Measurements from ENCODE around the gene SMCO2.

The SMCO2 gene

GRCh38 chr12:27511031-27511722, 64.6 kb downstream of the SMCO2 start:
- Histone ChIP-seq H3K4me2 (ENCODE audit: low read length, poor library complexity, severe bottlenecking) (no peak overlapping the region), H3K4me3 (ENCODE audit: insufficient read depth in 1 of 2, low read depth in 1 of 2, low read length in 2 of 2) (no peak overlapping the region), H3K23ac (ENCODE audit: low read length in 2 of 2) (no peak overlapping the region), H2BK120ac (ENCODE audit: low read depth, low read length) (no peak overlapping the region), H2AFZ (ENCODE audit: low read depth, low read length) (no peak overlapping the region), H3K9me3 (ENCODE audit: control insufficient read depth, low read length) (no peaks in the 10 kb centered on the region), H3K27ac (ENCODE audit: low read length, poor library complexity, severe bottlenecking) (no peak overlapping the region), H2BK5ac (ENCODE audit: low read depth, low read length, poor library complexity, severe bottlenecking) (no peak overlapping the region), H3K18ac (ENCODE audit: low read depth in 1 of 2, low read length in 2 of 2) (no peak overlapping the region), H4K8ac (ENCODE audit: low read length) (no peak overlapping the region), H2AK5ac (ENCODE audit: low read length, severe bottlenecking) (no peak overlapping the region), H4K91ac (ENCODE audit: low read length) (no peak overlapping the region), H3K4me1 (ENCODE audit: control insufficient read depth, insufficient read depth, low read depth, low read length) (no peaks in the 10 kb centered on the region), H2BK12ac (ENCODE audit: low read length in 2 of 2) (no peak overlapping the region), H2BK15ac (ENCODE audit: low read depth, poor library complexity, severe bottlenecking) (no peak overlapping the region), H3K79me1 (replicated peaks; ENCODE audit: low read length, poor library complexity, severe bottlenecking) (no peaks in the 10 kb centered on the region), H3K14ac (ENCODE audit: low read length in 2 of 2) (no peak overlapping the region), H3K9ac (ENCODE audit: low read length) (peak overlapping the region; percentile 23), H3K36me3 (ENCODE audit: control insufficient read depth in 1 of 2, insufficient read depth in 2 of 2, low read depth in 1 of 2, low read length in 2 of 2) (no peaks in the 10 kb centered on the region), H3K27me3 (ENCODE audit: control insufficient read depth in 1 of 2, insufficient read depth in 1 of 2, low read length in 2 of 2) (no peaks in the 10 kb centered on the region), H3K4ac (ENCODE audit: low read depth in 1 of 2, low read length in 2 of 2) (no peak overlapping the region)
- DNase-seq = no peak
- WGBS = 89% methylated on average over 6 of the region's 6 CpGs

GRCh38 chr12:27511723-27512045, 65.1 kb downstream of the SMCO2 start:
- H2AFZ ChIP-seq (ENCODE audit: low read depth, low read length) = no peak overlapping the region
- H3K27me3 ChIP-seq (ENCODE audit: control insufficient read depth in 1 of 2, insufficient read depth in 1 of 2, low read length in 2 of 2) = no peaks in the 10 kb centered on the region
- no peak overlapping the region for H3K27ac ChIP-seq (ENCODE audit: low read length, poor library complexity, severe bottlenecking)
- no peaks in the 10 kb centered on the region for H3K4me1 ChIP-seq (ENCODE audit: control insufficient read depth, insufficient read depth, low read depth, low read length)
- no peak overlapping the region for H2AK5ac ChIP-seq (ENCODE audit: low read length, severe bottlenecking)
- no peaks in the 10 kb centered on the region for H3K79me1 ChIP-seq (replicated peaks; ENCODE audit: low read length, poor library complexity, severe bottlenecking)
- no peak overlapping the region for H3K4me2 ChIP-seq (ENCODE audit: low read length, poor library complexity, severe bottlenecking)
- no peak overlapping the region for H3K4me3 ChIP-seq (ENCODE audit: insufficient read depth in 1 of 2, low read depth in 1 of 2, low read length in 2 of 2)
- DNase-seq = no peak
- H4K91ac ChIP-seq (ENCODE audit: low read length) = no peak overlapping the region
- H3K23ac ChIP-seq (ENCODE audit: low read length in 2 of 2) = no peak overlapping the region
- no peak overlapping the region for H3K18ac ChIP-seq (ENCODE audit: low read depth in 1 of 2, low read length in 2 of 2)
- WGBS = 100% methylated on average over 2 of the region's 3 CpGs
- no peak overlapping the region for H2BK120ac ChIP-seq (ENCODE audit: low read depth, low read length)
- H3K9ac ChIP-seq (ENCODE audit: low read length) = peak overlapping the region; percentile 23
- H2BK5ac ChIP-seq (ENCODE audit: low read depth, low read length, poor library complexity, severe bottlenecking) = no peak overlapping the region
- no peaks in the 10 kb centered on the region for H3K36me3 ChIP-seq (ENCODE audit: control insufficient read depth in 1 of 2, insufficient read depth in 2 of 2, low read depth in 1 of 2, low read length in 2 of 2)
- H3K4ac ChIP-seq (ENCODE audit: low read depth in 1 of 2, low read length in 2 of 2) = no peak overlapping the region
- H2BK15ac ChIP-seq (ENCODE audit: low read depth, poor library complexity, severe bottlenecking) = no peak overlapping the region
- H3K9me3 ChIP-seq (ENCODE audit: control insufficient read depth, low read length) = no peaks in the 10 kb centered on the region
- H3K14ac ChIP-seq (ENCODE audit: low read length in 2 of 2) = no peak overlapping the region
- no peak overlapping the region for H2BK12ac ChIP-seq (ENCODE audit: low read length in 2 of 2)
- no peak overlapping the region for H4K8ac ChIP-seq (ENCODE audit: low read length)

GRCh38 chr12:27513155-27513824, 66.8 kb downstream of the SMCO2 start:
- no peaks in the 10 kb centered on the region for H3K36me3 ChIP-seq (ENCODE audit: control insufficient read depth in 1 of 2, insufficient read depth in 2 of 2, low read depth in 1 of 2, low read length in 2 of 2)
- no peak overlapping the region for H2BK12ac ChIP-seq (ENCODE audit: low read length in 2 of 2)
- no peak overlapping the region for H3K18ac ChIP-seq (ENCODE audit: low read depth in 1 of 2, low read length in 2 of 2)
- no peaks in the 10 kb centered on the region for H3K9me3 ChIP-seq (ENCODE audit: control insufficient read depth, low read length)
- no peak overlapping the region for H2BK15ac ChIP-seq (ENCODE audit: low read depth, poor library complexity, severe bottlenecking)
- no peaks in the 10 kb centered on the region for H3K27me3 ChIP-seq (ENCODE audit: control insufficient read depth in 1 of 2, insufficient read depth in 1 of 2, low read length in 2 of 2)
- no peak overlapping the region for H3K27ac ChIP-seq (ENCODE audit: low read length, poor library complexity, severe bottlenecking)
- WGBS = 90% methylated on average over 7 of the region's 7 CpGs
- no peaks in the 10 kb centered on the region for H3K79me1 ChIP-seq (replicated peaks; ENCODE audit: low read length, poor library complexity, severe bottlenecking)
- H3K23ac ChIP-seq (ENCODE audit: low read length in 2 of 2) = no peak overlapping the region
- no peak overlapping the region for H3K14ac ChIP-seq (ENCODE audit: low read length in 2 of 2)
- H3K4me2 ChIP-seq (ENCODE audit: low read length, poor library complexity, severe bottlenecking) = no peak overlapping the region
- no peak overlapping the region for H2AFZ ChIP-seq (ENCODE audit: low read depth, low read length)
- no peak overlapping the region for H2BK120ac ChIP-seq (ENCODE audit: low read depth, low read length)
- no peak overlapping the region for H3K4ac ChIP-seq (ENCODE audit: low read depth in 1 of 2, low read length in 2 of 2)
- no peak overlapping the region for H4K91ac ChIP-seq (ENCODE audit: low read length)
- H3K4me3 ChIP-seq (ENCODE audit: insufficient read depth in 1 of 2, low read depth in 1 of 2, low read length in 2 of 2) = no peak overlapping the region
- H3K9ac ChIP-seq (ENCODE audit: low read length) = no peak overlapping the region
- H2BK5ac ChIP-seq (ENCODE audit: low read depth, low read length, poor library complexity, severe bottlenecking) = no peak overlapping the region
- peaks cover 2% of the 10 kb centered on the region for H3K4me1 ChIP-seq (ENCODE audit: control insufficient read depth, insufficient read depth, low read depth, low read length)
- no peak for DNase-seq
- no peak overlapping the region for H4K8ac ChIP-seq (ENCODE audit: low read length)
- no peak overlapping the region for H2AK5ac ChIP-seq (ENCODE audit: low read length, severe bottlenecking)

- Histone ChIP-seq H3K27me3 (ENCODE audit: control insufficient read depth in 1 of 2, insufficient read depth in 1 of 2, low read length in 2 of 2) (no peaks in the 10 kb centered on the region), H3K9me3 (ENCODE audit: control insufficient read depth, low read length) (no peaks in the 10 kb centered on the region), H3K4me3 (ENCODE audit: insufficient read depth in 1 of 2, low read depth in 1 of 2, low read length in 2 of 2) (no peak overlapping the region), H4K91ac (ENCODE audit: low read length) (no peak overlapping the region), H3K79me1 (replicated peaks; ENCODE audit: low read length, poor library complexity, severe bottlenecking) (no peaks in the 10 kb centered on the region), H3K4me2 (ENCODE audit: low read length, poor library complexity, severe bottlenecking) (no peak overlapping the region), H2AK5ac (ENCODE audit: low read length, severe bottlenecking) (no peak overlapping the region), H2BK15ac (ENCODE audit: low read depth, poor library complexity, severe bottlenecking) (no peak overlapping the region), H3K36me3 (ENCODE audit: control insufficient read depth in 1 of 2, insufficient read depth in 2 of 2, low read depth in 1 of 2, low read length in 2 of 2) (no peaks in the 10 kb centered on the region), H2AFZ (ENCODE audit: low read depth, low read length) (no peak overlapping the region), H3K27ac (ENCODE audit: low read length, poor library complexity, severe bottlenecking) (peak overlapping the region; percentile 67), H3K4ac (ENCODE audit: low read depth in 1 of 2, low read length in 2 of 2) (no peak overlapping the region), H3K4me1 (ENCODE audit: control insufficient read depth, insufficient read depth, low read depth, low read length) (peaks cover 2% of the 10 kb centered on the region), H3K18ac (ENCODE audit: low read depth in 1 of 2, low read length in 2 of 2) (no peak overlapping the region), H2BK5ac (ENCODE audit: low read depth, low read length, poor library complexity, severe bottlenecking) (no peak overlapping the region), H3K23ac (ENCODE audit: low read length in 2 of 2) (no peak overlapping the region), H2BK120ac (ENCODE audit: low read depth, low read length) (no peak overlapping the region), H3K9ac (ENCODE audit: low read length) (no peak overlapping the region), H3K14ac (ENCODE audit: low read length in 2 of 2) (no peak overlapping the region), H4K8ac (ENCODE audit: low read length) (no peak overlapping the region), H2BK12ac (ENCODE audit: low read length in 2 of 2) (no peak overlapping the region)
- no peak for DNase-seq
- 81% methylated on average over 9 of the region's 9 CpGs for WGBS
These were observed 69.1 kb downstream of the SMCO2 start for GRCh38 chr12:27515671-27516070.

Measured in mesenchymal stem cell (in vitro differentiated cells and primary cell).